Measurements from ENCODE around the gene CSTPP1.

CSTPP1 gene

GRCh38 chr11:47105541-47105940, 169.0 kb downstream of the CSTPP1 start:
- TF ChIP-seq CTCF (IDR thresholded peaks at IDR 0.05): no peak
- TF ChIP-seq ZFX (IDR thresholded peaks at IDR 0.05; ENCODE audit: borderline replicate concordance): no peak
- no peak overlapping the region for H3K27ac ChIP-seq

DNA sequence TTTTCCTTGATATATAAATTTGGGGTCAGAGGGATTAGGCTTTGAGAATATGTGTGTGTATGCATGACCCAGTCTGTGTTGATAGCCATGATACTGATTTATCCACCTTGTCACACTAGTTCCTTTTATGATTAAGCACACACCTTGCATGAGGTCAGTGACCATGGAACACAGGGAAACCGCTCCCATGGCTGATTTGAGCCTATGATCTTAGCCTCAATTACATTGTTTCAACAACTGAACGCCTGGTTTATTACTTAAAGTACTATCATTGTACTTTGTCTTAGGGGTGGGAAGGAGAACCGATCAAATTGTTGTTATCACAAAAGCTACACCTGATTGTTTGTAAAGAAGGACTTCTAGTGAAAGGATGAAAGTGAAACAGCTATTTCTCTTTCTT, 169.4 kb downstream of the CSTPP1 start:
- no peak overlapping the region for H3K27ac ChIP-seq
- no peak for TF ChIP-seq CTCF (IDR thresholded peaks at IDR 0.05)
- TF ChIP-seq ZFX (IDR thresholded peaks at IDR 0.05; ENCODE audit: borderline replicate concordance): no peak

DNA sequence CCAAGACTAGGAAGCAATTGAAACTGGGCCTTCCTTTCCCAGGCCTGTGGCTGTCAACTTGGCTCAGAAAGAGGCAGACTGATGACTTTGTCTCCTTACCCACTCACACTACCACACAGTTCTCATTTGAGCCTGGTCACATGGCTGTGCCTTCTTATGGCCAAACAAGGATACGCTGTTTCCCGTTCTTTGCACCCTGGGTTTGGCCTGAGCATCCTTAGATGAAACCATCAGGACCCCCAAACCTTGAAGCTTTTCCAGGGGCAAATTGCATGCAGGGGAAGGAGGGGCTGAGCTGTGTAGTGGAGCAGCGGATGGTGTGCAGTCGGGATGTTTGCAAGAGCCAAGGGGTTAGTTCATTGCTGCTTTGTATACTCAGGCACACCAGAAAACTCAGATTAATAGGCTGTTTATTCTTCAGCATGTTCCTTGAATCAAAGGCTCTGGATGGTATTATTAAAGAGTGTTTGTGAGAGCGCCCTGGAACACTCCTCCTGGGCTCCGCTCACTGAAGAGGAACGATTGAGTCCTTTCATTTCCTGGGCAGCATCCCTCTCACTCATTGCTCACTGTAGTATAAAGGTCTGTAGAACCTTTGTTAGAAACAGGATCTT, 170.3 kb downstream of the CSTPP1 start:
- no peak overlapping the region for H3K27ac ChIP-seq
- TF ChIP-seq ZFX (IDR thresholded peaks at IDR 0.05; ENCODE audit: borderline replicate concordance) (no peak), CTCF (IDR thresholded peaks at IDR 0.05) (no peak)

DNA sequence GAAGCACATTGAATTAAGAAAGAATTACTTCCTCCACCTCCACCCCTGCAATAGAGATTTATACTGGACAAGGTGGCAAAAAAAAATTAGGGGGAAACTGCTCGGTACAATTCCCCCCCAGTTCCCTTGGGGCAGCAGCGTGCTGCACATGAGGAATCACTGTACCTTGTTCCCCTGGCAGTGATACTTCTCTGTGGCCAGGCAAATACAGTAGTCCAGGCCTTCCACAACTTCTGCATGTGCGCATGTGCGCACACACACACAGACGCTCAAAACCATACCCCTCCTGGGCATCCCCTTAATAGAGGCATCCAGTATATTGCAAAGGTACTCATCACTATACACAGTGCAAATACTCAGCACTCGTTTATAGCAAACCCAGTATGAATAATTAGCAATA, 171.2 kb downstream of the CSTPP1 start:
- TF ChIP-seq ZFX (IDR thresholded peaks at IDR 0.05; ENCODE audit: borderline replicate concordance) (no peak), CTCF (IDR thresholded peaks at IDR 0.05) (no peak)
- H3K27ac ChIP-seq: no peak overlapping the region

DNA sequence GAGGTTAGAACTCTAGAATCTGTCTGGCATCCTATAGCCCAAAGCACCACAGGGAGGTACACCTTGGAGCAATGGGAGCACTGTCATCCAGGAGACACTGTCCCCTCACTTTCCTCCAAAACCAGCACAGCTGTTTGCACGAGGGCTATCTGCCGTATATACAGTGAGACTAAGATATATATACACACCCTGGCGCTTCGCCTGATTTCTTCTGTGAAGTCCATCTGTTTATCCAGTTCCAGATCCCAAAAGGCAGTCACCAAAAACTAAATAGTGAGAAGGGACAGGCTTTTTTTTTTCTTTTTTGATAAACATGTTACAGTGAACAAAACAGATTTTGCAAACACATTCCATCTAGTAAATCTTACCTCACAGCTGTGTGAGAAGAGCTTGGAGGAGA, 171.7 kb downstream of the CSTPP1 start:
- H3K27ac ChIP-seq: no peak overlapping the region
- no peak for TF ChIP-seq ZFX (IDR thresholded peaks at IDR 0.05; ENCODE audit: borderline replicate concordance)
- no peak for TF ChIP-seq CTCF (IDR thresholded peaks at IDR 0.05)

- no peak for TF ChIP-seq CTCF (IDR thresholded peaks at IDR 0.05)
- no peak for TF ChIP-seq ZFX (IDR thresholded peaks at IDR 0.05; ENCODE audit: borderline replicate concordance)
- no peak overlapping the region for H3K27ac ChIP-seq
Measured at GRCh38 chr11:47109051-47109726, 172.6 kb downstream of the CSTPP1 start.

DNA sequence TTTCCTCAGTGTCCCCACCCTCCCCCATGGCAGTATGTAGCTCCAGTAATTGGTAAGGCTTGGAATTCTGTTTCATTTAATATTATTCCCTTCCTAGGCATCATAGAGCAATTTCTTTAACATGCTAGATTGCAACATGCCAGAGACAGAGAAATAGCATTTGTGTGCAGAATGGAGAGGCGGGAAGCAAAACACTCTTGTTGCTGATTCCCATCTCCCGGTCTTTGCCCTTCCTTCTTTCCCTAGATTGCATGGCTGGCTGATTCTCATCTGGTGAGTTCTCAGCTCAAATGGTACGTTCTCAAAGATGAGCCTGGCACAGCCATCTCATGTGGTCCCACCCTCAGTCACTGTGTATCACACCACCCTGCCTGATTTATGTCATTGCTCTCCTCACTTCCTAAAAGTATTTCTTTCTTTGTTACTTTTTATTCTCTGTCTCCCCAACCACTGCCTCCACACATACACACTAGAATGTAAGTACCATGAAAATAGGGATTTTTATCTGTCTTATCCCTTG, 173.2 kb downstream of the CSTPP1 start:
- H3K27ac ChIP-seq: no peak overlapping the region
- TF ChIP-seq ZFX (IDR thresholded peaks at IDR 0.05; ENCODE audit: borderline replicate concordance): no peak
- no peak for TF ChIP-seq CTCF (IDR thresholded peaks at IDR 0.05)

All from 22Rv1 (cell line).